ENCODE results near the gene TSTD1. TPM values are rescaled to one million over a fixed set of nuclear protein-coding genes. Genes with fewer than 3 reads are reported as not detected.
A peak's percentile ranks its signal among the peaks of the same experiment; 100 is the strongest.
"Not testable (repeated sequence)": the region's sequence is repeated elsewhere in the genome, so short reads cannot be mapped to it uniquely, and the experiment has no call there.

TSTD1 gene
- total RNA-seq, 1 experiment from 2014 or later: 20.1 TPM

- ATAC-seq (peak; percentile 7), DNase-seq (ENCODE audit: low read depth, low spot score) (no peak)
- Histone ChIP-seq H3K27me3 (ENCODE audit: control insufficient read depth, insufficient read depth, low read length) (no peaks in the 10 kb centered on the region), H3K4me3 (ENCODE audit: low read depth in 2 of 2, low read length in 2 of 2) (peak overlapping the region; percentile 87 to 97), H3K36me3 (ENCODE audit: control insufficient read depth, insufficient read depth, low read length) (peaks cover 3% of the 10 kb centered on the region; the same call in 1 of the 2 replicates), H3K27ac (ENCODE audit: low read length) (peak overlapping the region; percentile 67), H3K4me1 (ENCODE audit: control insufficient read depth, insufficient read depth, low read length) (peaks cover 22% of the 10 kb centered on the region), H3K9me3 (ENCODE audit: control insufficient read depth, insufficient read depth, low read depth, low read length) (no peaks in the 10 kb centered on the region)
- in situ Hi-C loops (cut with HindIII; ENCODE audit: low pct_unique_long_range_greater_than_20kb, low sequenced_read_pairs) (no loop called here), intact Hi-C loops (cut with micrococcal nuclease; ENCODE audit: unreplicated experiment) (no loop called here)
- CTCF ChIA-PET: interaction anchor here (1.2 to 1.8 kb wide), 2 partner anchors 22 to 77 kb away, joined by 4 to 10 read pairs; no protein-coding TSS in a partner anchor
- POLR2A ChIA-PET: interaction anchor here (0.7 kb wide), 2 partner anchors 24 to 146 kb away, joined by 3 to 6 read pairs; no protein-coding TSS in a partner anchor
- TF ChIP-seq TCF7L2 (IDR thresholded peaks at IDR 0.05; ENCODE audit: low read depth, low read length) (no peak), REST (IDR thresholded peaks at IDR 0.05; ENCODE audit: insufficient read depth in 1 of 2, low read depth in 2 of 2, low read length in 1 of 2) (no peak), CTCF (IDR thresholded peaks at IDR 0.05) (no peak), POLR2AphosphoS5 (IDR thresholded peaks at IDR 0.05; ENCODE audit: low read depth, low read length) (no peak), SIN3A (IDR thresholded peaks at IDR 0.05; ENCODE audit: borderline replicate concordance, insufficient read depth, low read depth, low read length) (no peak)
- no TSS peak for BruUV-seq (replicated peaks)
These were observed 18.8 kb downstream of the TSTD1 start for GRCh38 chr1:161019751-161020495.

GRCh38 chr1:161019111-161019660 is 19.6 kb downstream of the TSTD1 start:
- POLR2A ChIA-PET: interaction anchor here (0.7 kb wide), 3 partner anchors 22 to 146 kb away, joined by 3 to 10 read pairs (median 6); no protein-coding TSS in a partner anchor
- not testable (repeated sequence) for H3K27ac ChIP-seq (ENCODE audit: low read length)

More at GRCh38 chr1:161019111-161019660, 19.6 kb downstream of the TSTD1 start:
- intact Hi-C loops (cut with micrococcal nuclease; ENCODE audit: unreplicated experiment); H3K9me3 ChIP-seq (ENCODE audit: control insufficient read depth, insufficient read depth, low read depth, low read length); BruUV-seq (replicated peaks); H3K36me3 ChIP-seq (ENCODE audit: control insufficient read depth, insufficient read depth, low read length); in situ Hi-C loops (cut with HindIII; ENCODE audit: low pct_unique_long_range_greater_than_20kb, low sequenced_read_pairs); H3K4me3 ChIP-seq (ENCODE audit: low read depth in 2 of 2, low read length in 2 of 2); ATAC-seq; H3K27me3 ChIP-seq (ENCODE audit: control insufficient read depth, insufficient read depth, low read length); DNase-seq (ENCODE audit: low read depth, low spot score): not testable (repeated sequence)
- peaks cover 25% of the 10 kb centered on the region for H3K4me1 ChIP-seq (ENCODE audit: control insufficient read depth, insufficient read depth, low read length)
- CTCF ChIA-PET: interaction anchor here (0.5 to 1.2 kb wide), 3 partner anchors 9 to 78 kb away, joined by 4 to 9 read pairs (median 4); no protein-coding TSS in a partner anchor
